CD4-positive, alpha-beta T cell treated with Interleukin-6 at 100 ng/mL for 8 hours (primary cell): ENCODE data around the gene DEFB114.
"Not testable (repeated sequence)": the region's sequence is repeated elsewhere in the genome, so short reads cannot be mapped to it uniquely, and the experiment has no call there.

Experiments
- DNase-seq: peaks from one replicate; pipeline ENCODE4 v3.0.0-alpha.2; 2020; ENCODE audit warnings: mixed read lengths, low spot score

Gene DEFB114

GRCh38 chr6:49964064-49964463 lies at the start of gene DEFB114:
DEFB114 (minus strand) TSS chr6:49964164; CDS start chr6:49964105, 59 bp downstream.
- DNase-seq: no peak

- DNase-seq: no peak
These were observed 43.9 kb upstream of the DEFB114 start for GRCh38 chr6:50007819-50008218.

- DNase-seq: no peak
These were observed 39.2 kb upstream of the DEFB114 start for GRCh38 chr6:50003139-50003538.

- DNase-seq: no peak
These were observed 31.3 kb upstream of the DEFB114 start for GRCh38 chr6:49995278-49995677.

- no peak for DNase-seq
These were observed 24.9 kb upstream of the DEFB114 start for GRCh38 chr6:49988900-49989299.

GRCh38 chr6:49987749-49988148 lies 23.8 kb upstream of the DEFB114 start:
- no peak for DNase-seq

- DNase-seq: no peak
These were observed 22.6 kb upstream of the DEFB114 start for GRCh38 chr6:49986551-49986950.

GRCh38 chr6:49982046-49982445 lies 18.1 kb upstream of the DEFB114 start:
- DNase-seq: no peak

- DNase-seq: no peak
These were observed 16.9 kb upstream of the DEFB114 start for GRCh38 chr6:49980898-49981297.

GRCh38 chr6:49979584-49979983 lies 15.6 kb upstream of the DEFB114 start:
- no peak for DNase-seq

- no peak for DNase-seq
These were observed 14.6 kb upstream of the DEFB114 start for GRCh38 chr6:49978332-49979226.

- DNase-seq: no peak
These were observed 5.6 kb upstream of the DEFB114 start, which contains the start of gene DEFB113 for GRCh38 chr6:49969605-49970004. DEFB113 (minus strand) TSS chr6:49969625; CDS start chr6:49969625, 0 bp downstream.

- DNase-seq: no peak
These were observed 2.9 kb upstream of the DEFB114 start for GRCh38 chr6:49966823-49967222.

GRCh38 chr6:49966334-49966733 lies 2.4 kb upstream of the DEFB114 start:
- no peak for DNase-seq

GRCh38 chr6:49958180-49958579 lies 5.8 kb downstream of the DEFB114 start:
- DNase-seq: no peak

- no peak for DNase-seq
These were observed 8.1 kb downstream of the DEFB114 start for GRCh38 chr6:49955847-49956246.

GRCh38 chr6:49951926-49952325 lies 12.0 kb downstream of the DEFB114 start:
- no peak for DNase-seq

GRCh38 chr6:49950415-49950751 lies 13.6 kb downstream of the DEFB114 start:
- DNase-seq: no peak

GRCh38 chr6:49949062-49949461 lies 14.9 kb downstream of the DEFB114 start:
- DNase-seq: no peak

GRCh38 chr6:49946835-49947234 lies 17.1 kb downstream of the DEFB114 start:
- no peak for DNase-seq

- not testable (repeated sequence) for DNase-seq
These were observed 19.9 kb downstream of the DEFB114 start for GRCh38 chr6:49944068-49944467.

GRCh38 chr6:49939993-49940498 lies 23.9 kb downstream of the DEFB114 start:
- no peak for DNase-seq

GRCh38 chr6:49937811-49938210 lies 26.2 kb downstream of the DEFB114 start:
- DNase-seq: no peak

GRCh38 chr6:49937017-49937416 lies 26.9 kb downstream of the DEFB114 start:
- no peak for DNase-seq
